ENCODE results near the gene OR5H2. TPM values are rescaled to one million over a fixed set of nuclear protein-coding genes. Genes with fewer than 3 reads are reported as not detected.
"Not testable (repeated sequence)": the region's sequence is repeated elsewhere in the genome, so short reads cannot be mapped to it uniquely, and the experiment has no call there.

The OR5H2 gene
- total RNA-seq (not detected), polyA plus RNA-seq (not detected)

- WGBS: 52% methylated on average over 2 of the region's 2 CpGs
- H3K27ac ChIP-seq (ENCODE audit: low read depth): no peak within 1 kb of the TSS
- no peaks in the 10 kb centered on the region for H3K36me3 ChIP-seq (ENCODE audit: insufficient read depth)
- DNase-seq (ENCODE audit: extremely low spot score): no peak
- no peaks in the 10 kb centered on the region for H3K4me1 ChIP-seq (ENCODE audit: insufficient read depth)
- no peak within 1 kb of the TSS for H3K4me3 ChIP-seq (ENCODE audit: low read depth, low read length)
Observed at GRCh38 chr3:98282205-98282604, at the start of gene OR5H2. Gene OR5H2, plus strand, starts transcription at chr3:98282505. Its CDS starts 398 bp downstream, at chr3:98282903.

GRCh38 chr3:98233468-98233867 lies 48.8 kb upstream of the OR5H2 start:
- H3K4me1 ChIP-seq (ENCODE audit: insufficient read depth): no peaks in the 10 kb centered on the region
- no peak overlapping the region for H3K4me3 ChIP-seq (ENCODE audit: low read depth, low read length)
- H3K27ac ChIP-seq (ENCODE audit: low read depth): no peak overlapping the region
- WGBS: 66% methylated on average over 5 of the region's 5 CpGs
- no peak for DNase-seq (ENCODE audit: extremely low spot score)
- H3K36me3 ChIP-seq (ENCODE audit: insufficient read depth): no peaks in the 10 kb centered on the region

- H3K36me3 ChIP-seq (ENCODE audit: insufficient read depth): no peaks in the 10 kb centered on the region
- no peak for DNase-seq (ENCODE audit: extremely low spot score)
- H3K27ac ChIP-seq (ENCODE audit: low read depth): no peak overlapping the region
- H3K4me1 ChIP-seq (ENCODE audit: insufficient read depth): no peaks in the 10 kb centered on the region
- H3K4me3 ChIP-seq (ENCODE audit: low read depth, low read length): no peak overlapping the region
Observed at GRCh38 chr3:98240131-98240530, 42.2 kb upstream of the OR5H2 start.

- no peak for DNase-seq (ENCODE audit: extremely low spot score)
- Histone ChIP-seq H3K36me3 (ENCODE audit: insufficient read depth) (no peaks in the 10 kb centered on the region), H3K27ac (ENCODE audit: low read depth) (no peak overlapping the region), H3K4me1 (ENCODE audit: insufficient read depth) (no peaks in the 10 kb centered on the region), H3K4me3 (ENCODE audit: low read depth, low read length) (no peak overlapping the region)
- 56% methylated on average over 1 of the region's 1 CpG for WGBS
Observed at GRCh38 chr3:98242155-98242554, 40.1 kb upstream of the OR5H2 start.

- Histone ChIP-seq H3K4me1 (ENCODE audit: insufficient read depth) (no peaks in the 10 kb centered on the region), H3K27ac (ENCODE audit: low read depth) (no peak overlapping the region), H3K36me3 (ENCODE audit: insufficient read depth) (no peaks in the 10 kb centered on the region), H3K4me3 (ENCODE audit: low read depth, low read length) (no peak overlapping the region)
- WGBS: 63% methylated on average over 7 of the region's 7 CpGs
- DNase-seq (ENCODE audit: extremely low spot score): no peak
Observed at GRCh38 chr3:98243843-98244242, 38.5 kb upstream of the OR5H2 start.

GRCh38 chr3:98246142-98246541 lies 36.2 kb upstream of the OR5H2 start:
- no peak overlapping the region for H3K4me3 ChIP-seq (ENCODE audit: low read depth, low read length)
- no peak overlapping the region for H3K27ac ChIP-seq (ENCODE audit: low read depth)
- no peaks in the 10 kb centered on the region for H3K36me3 ChIP-seq (ENCODE audit: insufficient read depth)
- no peak for DNase-seq (ENCODE audit: extremely low spot score)
- 92% methylated on average over 10 of the region's 10 CpGs for WGBS
- no peaks in the 10 kb centered on the region for H3K4me1 ChIP-seq (ENCODE audit: insufficient read depth)

- H3K4me3 ChIP-seq (ENCODE audit: low read depth, low read length); H3K27ac ChIP-seq (ENCODE audit: low read depth); DNase-seq (ENCODE audit: extremely low spot score); H3K36me3 ChIP-seq (ENCODE audit: insufficient read depth); H3K4me1 ChIP-seq (ENCODE audit: insufficient read depth): not testable (repeated sequence)
- 64% methylated on average over 5 of the region's 5 CpGs for WGBS
Observed at GRCh38 chr3:98256026-98256425, 26.3 kb upstream of the OR5H2 start.

GRCh38 chr3:98259707-98260106 lies 22.6 kb upstream of the OR5H2 start:
- no peaks in the 10 kb centered on the region for H3K36me3 ChIP-seq (ENCODE audit: insufficient read depth)
- no peaks in the 10 kb centered on the region for H3K4me1 ChIP-seq (ENCODE audit: insufficient read depth)
- DNase-seq (ENCODE audit: extremely low spot score): no peak
- 72% methylated on average over 2 of the region's 2 CpGs for WGBS
- no peak overlapping the region for H3K27ac ChIP-seq (ENCODE audit: low read depth)
- no peak overlapping the region for H3K4me3 ChIP-seq (ENCODE audit: low read depth, low read length)

- DNase-seq (ENCODE audit: extremely low spot score): no peak
- 64% methylated on average over 2 of the region's 2 CpGs for WGBS
- H3K36me3 ChIP-seq (ENCODE audit: insufficient read depth): no peaks in the 10 kb centered on the region
- H3K27ac ChIP-seq (ENCODE audit: low read depth): no peak overlapping the region
- H3K4me3 ChIP-seq (ENCODE audit: low read depth, low read length): no peak overlapping the region
- H3K4me1 ChIP-seq (ENCODE audit: insufficient read depth): no peaks in the 10 kb centered on the region
Observed at GRCh38 chr3:98262046-98262445, 20.3 kb upstream of the OR5H2 start.

GRCh38 chr3:98263944-98264343 lies 18.4 kb upstream of the OR5H2 start, which contains the start of gene OR5H6:
Gene OR5H6, plus strand, starts transcription at chr3:98264244. Its CDS starts 89 bp downstream, at chr3:98264333.
- 68% methylated on average over 3 of the region's 3 CpGs for WGBS
- H3K27ac ChIP-seq (ENCODE audit: low read depth): no peak within 1 kb of the TSS
- H3K4me1 ChIP-seq (ENCODE audit: insufficient read depth): no peaks in the 10 kb centered on the region
- no peaks in the 10 kb centered on the region for H3K36me3 ChIP-seq (ENCODE audit: insufficient read depth)
- H3K4me3 ChIP-seq (ENCODE audit: low read depth, low read length): no peak within 1 kb of the TSS
- DNase-seq (ENCODE audit: extremely low spot score): no peak

GRCh38 chr3:98269846-98270245 lies 12.5 kb upstream of the OR5H2 start:
- no peak for DNase-seq (ENCODE audit: extremely low spot score)
- Histone ChIP-seq H3K4me1 (ENCODE audit: insufficient read depth) (no peaks in the 10 kb centered on the region), H3K27ac (ENCODE audit: low read depth) (no peak overlapping the region), H3K36me3 (ENCODE audit: insufficient read depth) (no peaks in the 10 kb centered on the region), H3K4me3 (ENCODE audit: low read depth, low read length) (no peak overlapping the region)
- 84% methylated on average over 3 of the region's 3 CpGs for WGBS

GRCh38 chr3:98272126-98272525 lies 10.2 kb upstream of the OR5H2 start:
- Histone ChIP-seq H3K4me3 (ENCODE audit: low read depth, low read length) (no peak overlapping the region), H3K4me1 (ENCODE audit: insufficient read depth) (no peaks in the 10 kb centered on the region), H3K27ac (ENCODE audit: low read depth) (no peak overlapping the region), H3K36me3 (ENCODE audit: insufficient read depth) (no peaks in the 10 kb centered on the region)
- 86% methylated on average over 3 of the region's 3 CpGs for WGBS
- DNase-seq (ENCODE audit: extremely low spot score): no peak

GRCh38 chr3:98274914-98275313 lies 7.4 kb upstream of the OR5H2 start:
- Histone ChIP-seq H3K36me3 (ENCODE audit: insufficient read depth) (no peaks in the 10 kb centered on the region), H3K27ac (ENCODE audit: low read depth) (no peak overlapping the region), H3K4me3 (ENCODE audit: low read depth, low read length) (no peak overlapping the region), H3K4me1 (ENCODE audit: insufficient read depth) (no peaks in the 10 kb centered on the region)
- no peak for DNase-seq (ENCODE audit: extremely low spot score)
- WGBS: 87% methylated on average over 3 of the region's 3 CpGs

- Histone ChIP-seq H3K4me3 (ENCODE audit: low read depth, low read length) (no peak overlapping the region), H3K36me3 (ENCODE audit: insufficient read depth) (no peaks in the 10 kb centered on the region), H3K27ac (ENCODE audit: low read depth) (no peak overlapping the region)
Observed at GRCh38 chr3:98290916-98291315, 8.6 kb downstream of the OR5H2 start.

GRCh38 chr3:98291332-98291957 lies 9.1 kb downstream of the OR5H2 start:
- Histone ChIP-seq H3K27ac (ENCODE audit: low read depth) (no peak overlapping the region), H3K4me1 (ENCODE audit: insufficient read depth) (no peaks in the 10 kb centered on the region), H3K36me3 (ENCODE audit: insufficient read depth) (no peaks in the 10 kb centered on the region), H3K4me3 (ENCODE audit: low read depth, low read length) (no peak overlapping the region)
- 74% methylated on average over 10 of the region's 10 CpGs for WGBS
- no peak for DNase-seq (ENCODE audit: extremely low spot score)

More at GRCh38 chr3:98290916-98291315, 8.6 kb downstream of the OR5H2 start:
- H3K4me1 ChIP-seq (ENCODE audit: insufficient read depth): no peaks in the 10 kb centered on the region
- DNase-seq (ENCODE audit: extremely low spot score): no peak
- 67% methylated on average over 1 of the region's 1 CpG for WGBS

Measured in urinary bladder (tissue), 4 donors.